Liver (tissue), 9 donors: ENCODE measurements around the gene ABHD8. TPM values are rescaled to one million over a fixed set of nuclear protein-coding genes. Genes with fewer than 3 reads are reported as not detected.

Experiments used
- DNase-seq: peaks from one replicate; pipeline ENCODE4 v3.0.0-alpha.2; 2017; ENCODE audit warnings: low spot score
- H3K27ac ChIP-seq, 2 donors: one replicate each; pipeline ENCODE4 v1.7.0; 2013; ENCODE audit warnings: inconsistent platforms in 2 of 2, low read length in 2 of 2, control low read depth in 1 of 2, low read depth in 1 of 2, mild to moderate bottlenecking in 1 of 2
- H3K27me3 ChIP-seq, 4 donors: one replicate each; pipeline versions ENCODE4 v1.6.1 to v1.7.0; 2013; ENCODE audit warnings: low read length in 3 of 4, inconsistent platforms in 1 of 4, mild to moderate bottlenecking in 1 of 4, moderate library complexity in 1 of 4; ENCODE audit not compliant: control insufficient read depth in 4 of 4, insufficient read depth in 4 of 4
- H3K36me3 ChIP-seq, 4 donors: one replicate each; pipeline versions ENCODE4 v1.6.1 to v1.7.0; 2013; ENCODE audit warnings: low read length in 3 of 4, mild to moderate bottlenecking in 3 of 4, low read depth in 1 of 4, moderate library complexity in 1 of 4; ENCODE audit not compliant: control insufficient read depth in 4 of 4, insufficient read depth in 3 of 4
- H3K4me1 ChIP-seq, 4 donors: one replicate each; pipeline versions ENCODE4 v1.6.1 to v1.7.0; 2013; ENCODE audit warnings: low read length in 3 of 4, mild to moderate bottlenecking in 3 of 4, moderate library complexity in 1 of 4; ENCODE audit not compliant: control insufficient read depth in 4 of 4, insufficient read depth in 4 of 4
- H3K4me3 ChIP-seq, 3 donors: one replicate each; pipeline versions ENCODE4 v1.6.1 to v1.7.0; 2013; ENCODE audit warnings: low read length in 3 of 3, control low read depth in 1 of 3, low read depth in 1 of 3, mild to moderate bottlenecking in 1 of 3
- H3K9ac ChIP-seq, 2 donors: one replicate each; pipeline ENCODE4 v1.7.0; 2013; ENCODE audit warnings: low read length in 2 of 2, mild to moderate bottlenecking in 2 of 2, moderate library complexity in 2 of 2, control low read depth in 1 of 2, low read depth in 1 of 2
- H3K9me3 ChIP-seq, 4 donors: one replicate each; pipeline versions ENCODE4 v1.6.1 to v1.7.0; 2013; ENCODE audit warnings: low read length in 3 of 4; ENCODE audit not compliant: control insufficient read depth in 4 of 4
- CTCF ChIP-seq: fragments of 150-350 bp; IDR thresholded peaks from 2 replicates; pipeline ENCODE4 v1.5.1; 2017; ENCODE audit warnings: improper control_type of control experiment, low read depth, low read length; ENCODE audit not compliant: missing input control
- EGR1 ChIP-seq, 2 donors: IDR thresholded peaks; 2 replicates each; pipeline ENCODE4 v1.6.1; 2016 to 2018; ENCODE audit warnings: antibody characterized with exemption in 2 of 2, low read depth in 2 of 2
- FOXA1 ChIP-seq: IDR thresholded peaks from 2 replicates; pipeline ENCODE4 v1.6.1; 2016; ENCODE audit warnings: antibody characterized with exemption
- FOXA2 ChIP-seq: IDR thresholded peaks from 2 replicates; pipeline ENCODE4 v1.6.1; 2016; ENCODE audit warnings: antibody characterized with exemption
- GABPA ChIP-seq, 2 donors: IDR thresholded peaks in 1 of 2; conservative IDR thresholded peaks in 1 of 2; 2 replicates each; pipeline ENCODE4 v1.6.1; 2016; ENCODE audit warnings: antibody characterized with exemption in 2 of 2, mild to moderate bottlenecking in 1 of 2, moderate library complexity in 1 of 2
- HNF4A ChIP-seq, 2 donors: conservative IDR thresholded peaks; 2 replicates each; pipeline ENCODE4 v1.6.1; 2016; ENCODE audit warnings: antibody characterized with exemption in 2 of 2, mild to moderate bottlenecking in 2 of 2
- HNF4G ChIP-seq: IDR thresholded peaks from 2 replicates; pipeline ENCODE4 v1.6.1; 2016; ENCODE audit warnings: antibody characterized with exemption
- JUND ChIP-seq, 2 donors: IDR thresholded peaks; 2 replicates each; pipeline ENCODE4 v1.6.1; 2016; ENCODE audit warnings: antibody characterized with exemption in 2 of 2
- MAX ChIP-seq: IDR thresholded peaks from 2 replicates; pipeline ENCODE4 v1.6.1; 2016; ENCODE audit warnings: antibody characterized with exemption
- RAD21 ChIP-seq, 2 donors: IDR thresholded peaks; 2 replicates each; pipeline ENCODE4 v1.6.1; 2016; ENCODE audit warnings: antibody characterized with exemption in 2 of 2, mild to moderate bottlenecking in 2 of 2
- REST ChIP-seq: IDR thresholded peaks from 2 replicates; pipeline ENCODE4 v1.6.1; 2016; ENCODE audit warnings: antibody characterized with exemption, mild to moderate bottlenecking
- RXRA ChIP-seq, 2 donors: IDR thresholded peaks; 2 replicates each; pipeline ENCODE4 v1.6.1; 2017 to 2018; ENCODE audit warnings: antibody characterized with exemption in 2 of 2, mild to moderate bottlenecking in 1 of 2
- TAF1 ChIP-seq: conservative IDR thresholded peaks from 2 replicates; pipeline ENCODE4 v1.6.1; 2016; ENCODE audit warnings: antibody characterized with exemption, mild to moderate bottlenecking
- YY1 ChIP-seq: IDR thresholded peaks from 2 replicates; pipeline ENCODE4 v1.6.1; 2016; ENCODE audit warnings: antibody characterized with exemption, mild to moderate bottlenecking
- WGBS: extraction: QIAGEN DNeasy Blood & Tissue Kit; methylation state at CpG from one replicate; pipeline ENCODE4 v1.1.7; 2013; 5-methylcytosine and 5-hydroxymethylcytosine counted together
- polyA plus RNA-seq, 2 donors: library from polyadenylated mRNA; stranded (reverse) in 1 of 2; unstranded in 1 of 2; fragments of 200-250 nt in 1 of 2; fragments of >200 nt in 1 of 2; fragmentation: Nextera tagmentation in 1 of 2; extraction: Ambion mirVana in 1 of 2; gene quantifications; one replicate each; pipeline versions ENCODE4 v1.2.1 to v1.2.3, GENCODE V29; 2013 to 2015
- total RNA-seq, 2 donors: library from RNA; depleted of rRNA; stranded (reverse); fragments of >200 nt; gene quantifications; one replicate each; pipeline ENCODE4 v1.2.3, GENCODE V29; 2014
- donor health status: healthy.
- donor health status: healthy.
- donor health status: healthy.
- donor health status: healthy.
- donor health status: healthy.

ABHD8 gene
- total and polyA plus RNA-seq, 4 donors, result 6.3 to 26.9 (median 14.4) TPM

- DNase-seq, result no peak
- WGBS, result 60% methylated on average over 7 of the region's 7 CpGs
- TF ChIP-seq REST (no peak), JUND (IDR thresholded peaks at IDR 0.05) (no peak), MAX (no peak), FOXA2 (no peak), HNF4A (conservative IDR thresholded peaks at IDR 0.05) (no peak), RAD21 (IDR thresholded peaks at IDR 0.05) (no peak), YY1 (no peak), EGR1 (IDR thresholded peaks at IDR 0.05; ENCODE audit: low read depth in 2 of 2) (no peak), CTCF (no peak), TAF1 (no peak), RXRA (IDR thresholded peaks at IDR 0.05) (no peak), GABPA (IDR thresholded peaks at IDR 0.05 in 1 of 2, conservative IDR thresholded peaks at IDR 0.05 in 1 of 2) (no peak), FOXA1 (no peak)
Observed at GRCh38 chr19:17323964-17324332, 20.7 kb upstream of the ABHD8 start.

GRCh38 chr19:17323300-17323963 lies 20.2 kb upstream of the ABHD8 start:
- no peak for TF ChIP-seq HNF4G
- TF ChIP-seq TAF1, result no peak
- TF ChIP-seq CTCF, result no peak
- H3K9ac ChIP-seq, result no peak overlapping the region
- peaks cover 5 to 23% (median 14%) of the 10 kb centered on the region in 4 donors for H3K4me1 ChIP-seq
- DNase-seq, result no peak
- no peaks in the 10 kb centered on the region for H3K27me3 ChIP-seq
- no peaks in the 10 kb centered on the region for H3K9me3 ChIP-seq
- H3K4me3 ChIP-seq, result no peak overlapping the region
- peaks cover 10 to 27% (median 15%) of the 10 kb centered on the region in 4 donors for H3K36me3 ChIP-seq
- no peak overlapping the region for H3K27ac ChIP-seq
- WGBS, result 67% methylated on average over 56 of the region's 56 CpGs

More at GRCh38 chr19:17323964-17324332, 20.7 kb upstream of the ABHD8 start:
- H3K9me3 ChIP-seq, result no peaks in the 10 kb centered on the region
- peaks cover 10 to 27% (median 13%) of the 10 kb centered on the region in 4 donors for H3K36me3 ChIP-seq
- H3K9ac ChIP-seq, result no peak overlapping the region
- no peak overlapping the region for H3K27ac ChIP-seq
- H3K4me3 ChIP-seq, result no peak overlapping the region
- peaks cover 8 to 23% (median 14%) of the 10 kb centered on the region in 4 donors for H3K4me1 ChIP-seq
- no peaks in the 10 kb centered on the region for H3K27me3 ChIP-seq
